ENCODE results near the gene IRF3.
A peak's percentile ranks its signal among the peaks of the same experiment; 100 is the strongest.

DNA sequence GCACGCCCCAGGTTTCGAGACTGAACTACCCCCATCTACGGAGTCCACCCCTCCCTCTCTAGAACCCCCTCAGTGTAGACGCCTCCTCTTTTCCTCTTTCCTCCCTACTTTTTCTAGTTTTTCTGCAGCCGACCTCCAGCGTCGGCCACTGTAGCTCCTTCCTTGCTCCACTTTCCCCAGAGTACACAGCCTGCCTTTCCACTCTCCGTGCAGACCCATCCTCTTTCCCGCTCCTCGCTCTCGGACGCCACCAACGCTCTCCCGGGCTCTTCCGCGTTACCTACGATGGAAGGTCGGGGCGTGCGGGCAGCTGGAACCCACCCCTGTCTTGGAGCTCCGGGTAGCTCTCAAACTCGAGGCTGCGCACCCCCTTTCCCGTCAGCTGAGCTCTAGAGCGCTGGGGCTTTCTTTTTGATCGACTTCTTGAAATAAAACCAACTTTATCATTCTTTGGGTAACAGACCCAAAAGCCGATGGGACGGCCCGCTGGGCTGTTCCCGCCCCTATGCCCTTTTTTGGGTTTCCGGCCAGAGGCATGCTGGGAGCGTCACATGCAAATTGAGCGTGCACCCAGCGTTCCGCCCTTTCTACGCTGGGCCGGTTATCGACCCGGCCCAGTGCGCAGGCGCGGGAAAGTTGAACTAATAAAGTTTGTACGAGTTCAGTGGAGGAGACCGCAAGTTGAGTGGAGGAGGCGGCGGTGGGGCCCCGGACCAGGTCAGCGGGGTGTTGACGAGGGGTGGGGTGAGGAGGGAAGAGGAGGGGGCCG is at the start of gene IRF3, which contains the start of gene BCL2L12:
- TF ChIP-seq, protein P1, sequence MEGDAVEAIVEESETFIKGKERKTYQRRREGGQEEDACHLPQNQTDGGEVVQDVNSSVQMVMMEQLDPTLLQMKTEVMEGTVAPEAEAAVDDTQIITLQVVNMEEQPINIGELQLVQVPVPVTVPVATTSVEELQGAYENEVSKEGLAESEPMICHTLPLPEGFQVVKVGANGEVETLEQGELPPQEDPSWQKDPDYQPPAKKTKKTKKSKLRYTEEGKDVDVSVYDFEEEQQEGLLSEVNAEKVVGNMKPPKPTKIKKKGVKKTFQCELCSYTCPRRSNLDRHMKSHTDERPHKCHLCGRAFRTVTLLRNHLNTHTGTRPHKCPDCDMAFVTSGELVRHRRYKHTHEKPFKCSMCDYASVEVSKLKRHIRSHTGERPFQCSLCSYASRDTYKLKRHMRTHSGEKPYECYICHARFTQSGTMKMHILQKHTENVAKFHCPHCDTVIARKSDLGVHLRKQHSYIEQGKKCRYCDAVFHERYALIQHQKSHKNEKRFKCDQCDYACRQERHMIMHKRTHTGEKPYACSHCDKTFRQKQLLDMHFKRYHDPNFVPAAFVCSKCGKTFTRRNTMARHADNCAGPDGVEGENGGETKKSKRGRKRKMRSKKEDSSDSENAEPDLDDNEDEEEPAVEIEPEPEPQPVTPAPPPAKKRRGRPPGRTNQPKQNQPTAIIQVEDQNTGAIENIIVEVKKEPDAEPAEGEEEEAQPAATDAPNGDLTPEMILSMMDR (IDR thresholded peaks at IDR 0.05): no peak
- peak; percentile 80 for TF ChIP-seq POLR2A (IDR thresholded peaks at IDR 0.05)

All from right lobe of liver (tissue), 4 donors.